ENCODE results near the gene ZBTB42. TPM values are rescaled to one million over a fixed set of nuclear protein-coding genes. Genes with fewer than 3 reads are reported as not detected.
A peak's percentile ranks its signal among the peaks of the same experiment; 100 is the strongest.

Gene ZBTB42
- total RNA-seq, 1 donor from 2014 or later, result 2.2 TPM

- DNase-seq (ENCODE audit: low read depth, low spot score), result no peak
- no peaks in the 10 kb centered on the region for H3K27me3 Mint-ChIP-seq (ENCODE audit: low read depth)
- TF ChIP-seq, protein P1, sequence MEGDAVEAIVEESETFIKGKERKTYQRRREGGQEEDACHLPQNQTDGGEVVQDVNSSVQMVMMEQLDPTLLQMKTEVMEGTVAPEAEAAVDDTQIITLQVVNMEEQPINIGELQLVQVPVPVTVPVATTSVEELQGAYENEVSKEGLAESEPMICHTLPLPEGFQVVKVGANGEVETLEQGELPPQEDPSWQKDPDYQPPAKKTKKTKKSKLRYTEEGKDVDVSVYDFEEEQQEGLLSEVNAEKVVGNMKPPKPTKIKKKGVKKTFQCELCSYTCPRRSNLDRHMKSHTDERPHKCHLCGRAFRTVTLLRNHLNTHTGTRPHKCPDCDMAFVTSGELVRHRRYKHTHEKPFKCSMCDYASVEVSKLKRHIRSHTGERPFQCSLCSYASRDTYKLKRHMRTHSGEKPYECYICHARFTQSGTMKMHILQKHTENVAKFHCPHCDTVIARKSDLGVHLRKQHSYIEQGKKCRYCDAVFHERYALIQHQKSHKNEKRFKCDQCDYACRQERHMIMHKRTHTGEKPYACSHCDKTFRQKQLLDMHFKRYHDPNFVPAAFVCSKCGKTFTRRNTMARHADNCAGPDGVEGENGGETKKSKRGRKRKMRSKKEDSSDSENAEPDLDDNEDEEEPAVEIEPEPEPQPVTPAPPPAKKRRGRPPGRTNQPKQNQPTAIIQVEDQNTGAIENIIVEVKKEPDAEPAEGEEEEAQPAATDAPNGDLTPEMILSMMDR (conservative IDR thresholded peaks at IDR 0.05), result no peak
- no peaks in the 10 kb centered on the region for H3K9me3 Mint-ChIP-seq
- no peak overlapping the region for H3K4me3 Mint-ChIP-seq
- H3K27ac Mint-ChIP-seq (ENCODE audit: unreplicated experiment), result no peak overlapping the region
- no peaks in the 10 kb centered on the region for H3K36me3 Mint-ChIP-seq (ENCODE audit: low read depth)
- H3K4me1 Mint-ChIP-seq, result peaks cover 8% of the 10 kb centered on the region
Observed at GRCh38 chr14:104779776-104780512, 21.0 kb upstream of the ZBTB42 start.

DNA sequence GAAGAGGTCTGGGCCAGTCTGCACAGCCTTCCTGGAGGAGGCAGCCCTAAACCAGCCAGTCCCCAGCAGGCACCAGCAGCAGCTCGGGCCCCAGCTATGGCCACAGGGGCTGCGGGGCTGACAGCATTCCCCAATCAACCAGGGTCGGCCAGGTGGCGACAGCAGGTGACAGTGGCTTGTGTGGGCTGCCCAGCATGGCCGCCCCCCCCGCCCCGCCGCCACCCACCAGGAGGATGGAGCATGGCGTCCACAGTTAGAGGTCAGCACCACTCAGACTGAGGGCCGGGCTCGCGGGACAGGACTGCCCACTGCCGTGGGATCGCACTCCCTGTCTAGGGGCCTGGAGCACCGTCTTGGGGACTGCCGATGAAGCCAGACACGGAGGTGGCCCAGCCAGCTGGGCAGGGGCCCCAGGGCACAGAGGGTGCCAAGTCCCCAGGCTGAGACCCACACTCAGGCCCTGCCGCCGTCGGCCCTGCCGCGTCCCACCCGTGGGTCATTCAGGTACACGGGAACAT lies 20.3 kb upstream of the ZBTB42 start:
- Mint-ChIP-seq H3K36me3 (ENCODE audit: low read depth) (no peaks in the 10 kb centered on the region), H3K4me1 (peaks cover 8% of the 10 kb centered on the region), H3K27me3 (ENCODE audit: low read depth) (no peaks in the 10 kb centered on the region), H3K4me3 (no peak overlapping the region), H3K9me3 (no peaks in the 10 kb centered on the region), H3K27ac (ENCODE audit: unreplicated experiment) (peak overlapping the region; percentile 36)
- TF ChIP-seq, protein P1 (conservative IDR thresholded peaks at IDR 0.05), result no peak
- DNase-seq (ENCODE audit: low read depth, low spot score), result no peak

- no peak overlapping the region for H3K4me3 Mint-ChIP-seq
- H3K36me3 Mint-ChIP-seq (ENCODE audit: low read depth), result no peaks in the 10 kb centered on the region
- no peaks in the 10 kb centered on the region for H3K27me3 Mint-ChIP-seq (ENCODE audit: low read depth)
- H3K9me3 Mint-ChIP-seq, result no peaks in the 10 kb centered on the region
- H3K4me1 Mint-ChIP-seq, result peaks cover 8% of the 10 kb centered on the region
- no peak for DNase-seq (ENCODE audit: low read depth, low spot score)
- TF ChIP-seq, protein P1 (conservative IDR thresholded peaks at IDR 0.05), result no peak
- no peak overlapping the region for H3K27ac Mint-ChIP-seq (ENCODE audit: unreplicated experiment)
Observed at GRCh38 chr14:104781271-104782077, 19.4 kb upstream of the ZBTB42 start.

DNA sequence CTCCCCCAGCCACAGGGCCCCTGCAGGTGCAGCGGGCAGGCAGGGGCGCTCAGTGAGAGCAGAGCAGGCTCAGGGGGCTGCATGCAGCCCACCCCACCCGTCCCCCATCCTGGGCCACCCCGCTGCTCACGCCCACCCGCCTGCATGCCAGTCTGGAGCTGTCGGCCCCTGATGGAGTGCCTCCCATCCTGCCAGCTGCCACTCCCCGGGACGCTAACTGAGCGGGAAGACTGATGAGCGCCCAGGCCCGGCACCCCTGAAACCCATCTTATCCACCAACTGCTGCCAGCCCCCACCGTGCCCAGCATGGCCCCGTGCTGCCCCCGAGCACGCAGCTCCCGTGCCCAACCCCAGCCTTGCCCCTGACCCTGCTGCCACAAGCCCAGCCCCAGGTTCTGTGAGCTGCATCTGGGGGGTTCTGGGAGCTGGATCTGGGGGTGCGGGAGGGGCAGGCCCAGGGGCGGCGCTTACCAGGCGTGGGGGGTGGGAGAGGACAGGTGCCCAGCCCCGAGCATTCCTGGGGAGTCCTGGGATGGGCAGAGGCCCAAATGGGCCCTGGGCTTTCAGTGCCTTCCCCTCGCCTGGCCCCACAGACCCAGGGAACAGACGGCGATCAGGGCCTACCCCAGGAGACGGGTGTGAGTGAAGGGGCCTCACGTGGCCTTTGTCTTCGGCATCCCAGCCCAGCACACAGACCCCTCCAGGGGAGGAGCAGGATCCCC lies 18.7 kb upstream of the ZBTB42 start:
- H3K27ac Mint-ChIP-seq (ENCODE audit: unreplicated experiment), result peak overlapping the region; percentile 35
- DNase-seq (ENCODE audit: low read depth, low spot score), result no peak
- no peaks in the 10 kb centered on the region for H3K36me3 Mint-ChIP-seq (ENCODE audit: low read depth)
- H3K9me3 Mint-ChIP-seq, result no peaks in the 10 kb centered on the region
- no peaks in the 10 kb centered on the region for H3K27me3 Mint-ChIP-seq (ENCODE audit: low read depth)
- peaks cover 3% of the 10 kb centered on the region for H3K4me1 Mint-ChIP-seq
- TF ChIP-seq, protein P1 (conservative IDR thresholded peaks at IDR 0.05), result no peak
- H3K4me3 Mint-ChIP-seq, result no peak overlapping the region

DNA sequence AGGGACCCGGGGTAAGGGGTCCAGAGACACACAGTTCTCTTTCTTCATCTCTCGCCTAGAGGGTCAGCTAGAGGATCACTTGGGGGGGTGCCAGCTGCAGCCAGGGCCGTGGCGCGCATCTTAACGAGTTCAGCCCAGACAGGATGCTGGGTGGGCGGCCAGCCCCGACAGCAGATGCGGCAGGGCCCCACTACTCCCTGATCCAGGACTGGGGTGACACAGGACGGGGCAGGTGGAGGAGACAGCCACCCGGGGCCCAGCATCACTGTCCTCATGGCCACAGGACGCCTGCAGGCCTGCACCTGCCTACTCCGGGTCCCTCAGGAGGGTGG lies 18.1 kb upstream of the ZBTB42 start:
- Mint-ChIP-seq H3K4me1 (no peaks in the 10 kb centered on the region), H3K4me3 (no peak overlapping the region)

More for the DNA sequence above, 18.1 kb upstream of the ZBTB42 start:
- DNase-seq (ENCODE audit: low read depth, low spot score), result no peak
- TF ChIP-seq, protein P1 (conservative IDR thresholded peaks at IDR 0.05), result no peak
- no peaks in the 10 kb centered on the region for H3K36me3 Mint-ChIP-seq (ENCODE audit: low read depth)
- H3K27ac Mint-ChIP-seq (ENCODE audit: unreplicated experiment), result no peak overlapping the region
- no peaks in the 10 kb centered on the region for H3K9me3 Mint-ChIP-seq
- no peaks in the 10 kb centered on the region for H3K27me3 Mint-ChIP-seq (ENCODE audit: low read depth)
